WTC11 (cell line): ENCODE measurements around the gene CEACAM16. TPM values are rescaled to one million over a fixed set of nuclear protein-coding genes. Genes with fewer than 3 reads are reported as not detected.

Experiments used
- ATAC-seq: fragments of 200-7000 bp; cut with Tn5 transposase; 2 replicates; pipeline ENCODE4 v1.10.0; 2021; ENCODE audit warnings: mild to moderate bottlenecking, moderate library complexity
- CTCF ChIA-PET: fragments of 300-600 bp; sonication (Branson Sonifier 250); formaldehyde crosslinking; loops from one replicate; lab custom pipeline; 2021; ENCODE audit warnings: antibody characterized with exemption; lab: Charles Lee
- POLR2A ChIA-PET: fragments of 350-600 bp; sonication (Branson Sonifier 250); formaldehyde crosslinking; loops from one replicate; lab custom pipeline; 2021; ENCODE audit warnings: antibody characterized with exemption; lab: Charles Lee
- DNase-seq: peaks from one replicate; pipeline ENCODE4 v3.0.0; 2021; ENCODE audit warnings: low spot score
- H3K27ac Mint-ChIP-seq: 2 replicates; pipeline ENCODE4 v1.8.0; 2021; ENCODE audit warnings: mixed read lengths
- H3K27me3 Mint-ChIP-seq: 2 replicates; pipeline ENCODE4 v1.8.0; 2021; ENCODE audit warnings: low read depth, mild to moderate bottlenecking, moderate library complexity, mixed read lengths
- H3K36me3 Mint-ChIP-seq: 2 replicates; pipeline ENCODE4 v1.8.0; 2021; ENCODE audit warnings: mixed read lengths
- H3K4me1 Mint-ChIP-seq: 2 replicates; pipeline ENCODE4 v1.8.0; 2022; ENCODE audit warnings: mixed read lengths
- H3K4me3 Mint-ChIP-seq: 2 replicates; pipeline ENCODE4 v1.8.0; 2021; ENCODE audit warnings: mild to moderate bottlenecking, moderate library complexity, mixed read lengths
- H3K9me3 Mint-ChIP-seq: 2 replicates; pipeline ENCODE4 v1.8.0; 2021; ENCODE audit warnings: mixed read lengths
- CTCF ChIP-seq: fragments of 200-600 bp; IDR thresholded peaks from 2 replicates; pipeline ENCODE4 v1.8.0; 2022; ENCODE audit warnings: antibody characterized with exemption
- IRF1 ChIP-seq: sonication (generic); formaldehyde crosslinking; IDR thresholded peaks from 2 replicates; pipeline ENCODE4 v1.8.0; 2023; ENCODE audit warnings: missing genetic modification reagents
- JUN ChIP-seq: sonication (generic); formaldehyde crosslinking; IDR thresholded peaks from 2 replicates; pipeline ENCODE4 v1.8.0; 2023; ENCODE audit warnings: mild to moderate bottlenecking, missing genetic modification reagents
- KAT7 ChIP-seq: sonication (generic); formaldehyde crosslinking; IDR thresholded peaks from 2 replicates; pipeline ENCODE4 v1.8.1; 2023; ENCODE audit warnings: missing genetic modification reagents, mild to moderate bottlenecking, borderline replicate concordance
- MLX ChIP-seq: sonication (generic); formaldehyde crosslinking; IDR thresholded peaks from 2 replicates; pipeline ENCODE4 v1.8.1; 2023; ENCODE audit warnings: mild to moderate bottlenecking, missing genetic modification reagents, moderate library complexity
- NFE2L1 ChIP-seq: sonication (generic); formaldehyde crosslinking; IDR thresholded peaks from 2 replicates; pipeline ENCODE4 v1.8.1; 2023; ENCODE audit warnings: missing genetic modification reagents
- NR1H2 ChIP-seq: sonication (generic); formaldehyde crosslinking; IDR thresholded peaks from 2 replicates; pipeline ENCODE4 v1.9.0; 2021; ENCODE audit warnings: mild to moderate bottlenecking, moderate library complexity, missing genetic modification reagents
- USF1 ChIP-seq: sonication (generic); formaldehyde crosslinking; IDR thresholded peaks from 2 replicates; pipeline ENCODE4 v1.8.0; 2022; ENCODE audit warnings: mild to moderate bottlenecking, missing genetic modification reagents
- USF2 ChIP-seq: sonication (generic); formaldehyde crosslinking; IDR thresholded peaks from 2 replicates; pipeline ENCODE4 v1.8.1; 2023; ENCODE audit warnings: mild to moderate bottlenecking, missing genetic modification reagents, moderate library complexity
- total RNA-seq: library from RNA; stranded (reverse); gene quantifications from 3 replicates; pipeline ENCODE4 v1.2.3, GENCODE V29; 2021
- TF ChIP-seq, protein P1 (sequence below): fragments of 250-450 bp; sonication (Bioruptor Pico); IDR thresholded peaks from 2 replicates; pipeline ENCODE4 v1.9.0; 2021; ENCODE audit warnings: moderate library complexity, mild to moderate bottlenecking, inconsistent platforms, borderline replicate concordance
- TF ChIP-seq, protein P2 (sequence below): sonication (generic); formaldehyde crosslinking; IDR thresholded peaks from 2 replicates; pipeline ENCODE4 v1.8.1; 2023; ENCODE audit warnings: mild to moderate bottlenecking, missing genetic modification reagents, borderline replicate concordance

CEACAM16 gene
- total RNA-seq, 1 experiment from 2014 or later, result not detected

DNA sequence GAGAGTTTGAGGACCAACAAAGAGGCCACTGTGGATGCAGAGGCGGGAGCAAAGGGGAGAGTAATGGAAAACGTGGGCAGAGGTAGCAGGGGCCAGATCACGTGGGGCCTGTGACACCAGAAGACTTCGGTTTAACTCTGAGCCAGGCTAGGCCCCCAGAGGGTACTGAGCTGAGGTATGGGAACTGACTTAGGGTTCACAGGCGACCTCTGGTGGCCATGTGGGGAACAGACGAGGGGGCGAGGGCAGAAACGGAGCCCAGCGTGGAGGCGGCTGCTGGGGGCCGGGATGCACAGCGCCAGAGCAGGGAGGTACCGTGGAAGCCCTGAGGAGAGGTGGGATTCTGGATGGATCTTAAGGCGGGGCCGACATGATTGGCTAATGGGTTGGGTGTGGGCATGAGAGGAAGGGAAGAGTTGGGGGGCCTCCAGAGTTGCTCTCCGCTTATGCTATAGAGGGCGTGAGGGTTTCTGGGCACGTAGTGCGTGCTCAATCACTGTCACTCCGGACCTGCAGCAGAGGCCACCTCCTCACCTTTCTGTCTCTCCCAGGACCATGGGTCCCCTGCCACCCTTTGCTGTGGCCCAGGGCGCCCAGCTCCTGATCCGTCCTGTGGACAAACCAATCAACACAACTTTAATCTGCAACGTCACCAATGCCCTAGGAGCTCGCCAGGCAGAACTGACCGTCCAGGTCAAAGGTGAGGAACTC lies 41.6 kb upstream of the CEACAM16 start:
- no peaks in the 10 kb centered on the region for H3K9me3 Mint-ChIP-seq
- no peak overlapping the region for H3K4me3 Mint-ChIP-seq
- peak; percentile 43; the same call in 1 of the 2 replicates for TF ChIP-seq NFE2L1 (CRISPR knock-in tag)
- no peak for TF ChIP-seq IRF1
- TF ChIP-seq JUN, result no peak
- TF ChIP-seq, protein P1, sequence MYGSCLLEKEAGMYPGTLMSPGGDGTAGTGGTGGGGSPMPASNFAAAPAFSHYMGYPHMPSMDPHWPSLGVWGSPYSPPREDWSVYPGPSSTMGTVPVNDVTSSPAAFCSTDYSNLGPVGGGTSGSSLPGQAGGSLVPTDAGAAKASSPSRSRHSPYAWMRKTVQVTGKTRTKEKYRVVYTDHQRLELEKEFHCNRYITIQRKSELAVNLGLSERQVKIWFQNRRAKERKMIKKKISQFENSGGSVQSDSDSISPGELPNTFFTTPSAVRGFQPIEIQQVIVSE (CRISPR knock-in tag), result no peak
- peak; percentile 88 for TF ChIP-seq USF1 (CRISPR knock-in tag)
- TF ChIP-seq KAT7 (CRISPR knock-in tag), result no peak
- peak; percentile 86 for TF ChIP-seq USF2 (CRISPR knock-in tag)
- no peak for TF ChIP-seq NR1H2 (CRISPR knock-in tag)
- TF ChIP-seq CTCF, result peak; percentile 88
- no peaks in the 10 kb centered on the region for H3K4me1 Mint-ChIP-seq
- no peaks in the 10 kb centered on the region for H3K27me3 Mint-ChIP-seq
- DNase-seq (peak; percentile 90), ATAC-seq (peak; percentile 93)
- POLR2A ChIA-PET, result no interaction called here
- H3K36me3 Mint-ChIP-seq, result peaks cover 46% of the 10 kb centered on the region
- H3K27ac Mint-ChIP-seq, result no peak overlapping the region
- CTCF ChIA-PET, result interaction anchor here (0.6 to 3.2 kb wide), 35 partner anchors 12 to 320 kb away, joined by 3 to 50 read pairs (median 4); partner anchors contain the start of genes CEACAM19, NECTIN2 and PVR

GRCh38 chr19:44658069-44658733 lies 40.8 kb upstream of the CEACAM16 start:
- Mint-ChIP-seq H3K4me1 (no peaks in the 10 kb centered on the region), H3K27ac (no peak overlapping the region), H3K4me3 (no peak overlapping the region), H3K27me3 (no peaks in the 10 kb centered on the region), H3K9me3 (no peaks in the 10 kb centered on the region), H3K36me3 (peaks cover 45% of the 10 kb centered on the region)
- ChIA-PET CTCF (interaction anchor here (1.2 to 3.2 kb wide), 11 partner anchors 14 to 132 kb away, joined by 3 to 50 read pairs (median 9); partner anchors contain the start of gene PVR), POLR2A (no interaction called here)
- no peak for TF ChIP-seq MLX (CRISPR knock-in tag)
- TF ChIP-seq, protein P2, sequence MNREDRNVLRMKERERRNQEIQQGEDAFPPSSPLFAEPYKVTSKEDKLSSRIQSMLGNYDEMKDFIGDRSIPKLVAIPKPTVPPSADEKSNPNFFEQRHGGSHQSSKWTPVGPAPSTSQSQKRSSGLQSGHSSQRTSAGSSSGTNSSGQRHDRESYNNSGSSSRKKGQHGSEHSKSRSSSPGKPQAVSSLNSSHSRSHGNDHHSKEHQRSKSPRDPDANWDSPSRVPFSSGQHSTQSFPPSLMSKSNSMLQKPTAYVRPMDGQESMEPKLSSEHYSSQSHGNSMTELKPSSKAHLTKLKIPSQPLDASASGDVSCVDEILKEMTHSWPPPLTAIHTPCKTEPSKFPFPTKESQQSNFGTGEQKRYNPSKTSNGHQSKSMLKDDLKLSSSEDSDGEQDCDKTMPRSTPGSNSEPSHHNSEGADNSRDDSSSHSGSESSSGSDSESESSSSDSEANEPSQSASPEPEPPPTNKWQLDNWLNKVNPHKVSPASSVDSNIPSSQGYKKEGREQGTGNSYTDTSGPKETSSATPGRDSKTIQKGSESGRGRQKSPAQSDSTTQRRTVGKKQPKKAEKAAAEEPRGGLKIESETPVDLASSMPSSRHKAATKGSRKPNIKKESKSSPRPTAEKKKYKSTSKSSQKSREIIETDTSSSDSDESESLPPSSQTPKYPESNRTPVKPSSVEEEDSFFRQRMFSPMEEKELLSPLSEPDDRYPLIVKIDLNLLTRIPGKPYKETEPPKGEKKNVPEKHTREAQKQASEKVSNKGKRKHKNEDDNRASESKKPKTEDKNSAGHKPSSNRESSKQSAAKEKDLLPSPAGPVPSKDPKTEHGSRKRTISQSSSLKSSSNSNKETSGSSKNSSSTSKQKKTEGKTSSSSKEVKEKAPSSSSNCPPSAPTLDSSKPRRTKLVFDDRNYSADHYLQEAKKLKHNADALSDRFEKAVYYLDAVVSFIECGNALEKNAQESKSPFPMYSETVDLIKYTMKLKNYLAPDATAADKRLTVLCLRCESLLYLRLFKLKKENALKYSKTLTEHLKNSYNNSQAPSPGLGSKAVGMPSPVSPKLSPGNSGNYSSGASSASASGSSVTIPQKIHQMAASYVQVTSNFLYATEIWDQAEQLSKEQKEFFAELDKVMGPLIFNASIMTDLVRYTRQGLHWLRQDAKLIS (CRISPR knock-in tag), result no peak
- ATAC-seq (no peak), DNase-seq (no peak)
